ENCODE measurements around the gene WDFY1.

WDFY1 gene

GRCh38 chr2:223928113-223929006, 16.8 kb downstream of the WDFY1 start:
- no peak for DNase-seq

GRCh38 chr2:223925106-223925505, 20.0 kb downstream of the WDFY1 start:
- DNase-seq = no peak

GRCh38 chr2:223923976-223924375, 21.2 kb downstream of the WDFY1 start:
- no peak for DNase-seq

- DNase-seq = no peak
Measured at GRCh38 chr2:223922308-223922707, 22.8 kb downstream of the WDFY1 start.

GRCh38 chr2:223921204-223921603, 23.9 kb downstream of the WDFY1 start:
- no peak for DNase-seq

GRCh38 chr2:223920109-223920508, 25.0 kb downstream of the WDFY1 start:
- no peak for DNase-seq

- DNase-seq = no peak
Measured at GRCh38 chr2:223918671-223919134, 26.4 kb downstream of the WDFY1 start.

- no peak for DNase-seq
Measured at GRCh38 chr2:223916181-223916920, 28.8 kb downstream of the WDFY1 start.

GRCh38 chr2:223915071-223915470, 30.1 kb downstream of the WDFY1 start:
- DNase-seq = no peak

- DNase-seq = no peak
Measured at GRCh38 chr2:223914324-223914723, 30.8 kb downstream of the WDFY1 start.

- no peak for DNase-seq
Measured at GRCh38 chr2:223909001-223909741, 36.0 kb downstream of the WDFY1 start.

GRCh38 chr2:223908304-223908998, 36.7 kb downstream of the WDFY1 start:
- DNase-seq = no peak

GRCh38 chr2:223905996-223906395, 39.1 kb downstream of the WDFY1 start:
- no peak for DNase-seq

GRCh38 chr2:223901854-223902253, 43.3 kb downstream of the WDFY1 start:
- DNase-seq = no peak

GRCh38 chr2:223901311-223901710, 43.8 kb downstream of the WDFY1 start:
- no peak for DNase-seq

GRCh38 chr2:223900531-223900930, 44.6 kb downstream of the WDFY1 start:
- DNase-seq = no peak

GRCh38 chr2:223900066-223900465, 45.1 kb downstream of the WDFY1 start:
- DNase-seq = no peak

- no peak for DNase-seq
Measured at GRCh38 chr2:223897669-223898330, 47.3 kb downstream of the WDFY1 start.

- DNase-seq = no peak
Measured at GRCh38 chr2:223896833-223897311, 48.3 kb downstream of the WDFY1 start.

- no peak for DNase-seq
Measured at GRCh38 chr2:223894968-223895367, 50.2 kb downstream of the WDFY1 start.

GRCh38 chr2:223894009-223894408, 51.1 kb downstream of the WDFY1 start:
- no peak for DNase-seq

GRCh38 chr2:223890721-223891120, 54.4 kb downstream of the WDFY1 start:
- no peak for DNase-seq

All from stimulated activated CD4-positive, alpha-beta T cell treated with anti-CD3 and anti-CD28 coated beads, Interleukin-4, amount 100 ng/mL, for 1 hour (primary cell).